Activated T-cell treated with anti-CD3 and anti-CD28 coated beads, Interleukin-2, amount 50 U/mL, for 24 hours (primary cell): ENCODE results near the gene C9orf50.
"Not testable (repeated sequence)": the region's sequence is repeated elsewhere in the genome, so short reads cannot be mapped to it uniquely, and the experiment has no call there.

Source experiments
- DNase-seq: peaks from one replicate; pipeline ENCODE4 v3.0.0-alpha.2; 2020
- H3K27ac Mint-ChIP-seq: 2 replicates; pipeline ENCODE4 v1.8.0; 2020; ENCODE audit warnings: mild to moderate bottlenecking, mixed read lengths
- H3K27me3 Mint-ChIP-seq: 2 replicates; pipeline ENCODE4 v1.8.0; 2020; ENCODE audit warnings: mixed read lengths
- H3K36me3 Mint-ChIP-seq: 2 replicates; pipeline ENCODE4 v1.8.0; 2020; ENCODE audit warnings: low read depth, mixed read lengths
- H3K4me1 Mint-ChIP-seq: 2 replicates; pipeline ENCODE4 v1.8.0; 2020; ENCODE audit warnings: low read depth, mixed read lengths
- H3K4me3 Mint-ChIP-seq: 2 replicates; pipeline ENCODE4 v1.8.0; 2020; ENCODE audit warnings: mild to moderate bottlenecking, moderate library complexity, mixed read lengths
- H3K9me3 Mint-ChIP-seq: 2 replicates; pipeline ENCODE4 v1.8.0; 2020; ENCODE audit warnings: mixed read lengths

C9orf50 gene

DNA sequence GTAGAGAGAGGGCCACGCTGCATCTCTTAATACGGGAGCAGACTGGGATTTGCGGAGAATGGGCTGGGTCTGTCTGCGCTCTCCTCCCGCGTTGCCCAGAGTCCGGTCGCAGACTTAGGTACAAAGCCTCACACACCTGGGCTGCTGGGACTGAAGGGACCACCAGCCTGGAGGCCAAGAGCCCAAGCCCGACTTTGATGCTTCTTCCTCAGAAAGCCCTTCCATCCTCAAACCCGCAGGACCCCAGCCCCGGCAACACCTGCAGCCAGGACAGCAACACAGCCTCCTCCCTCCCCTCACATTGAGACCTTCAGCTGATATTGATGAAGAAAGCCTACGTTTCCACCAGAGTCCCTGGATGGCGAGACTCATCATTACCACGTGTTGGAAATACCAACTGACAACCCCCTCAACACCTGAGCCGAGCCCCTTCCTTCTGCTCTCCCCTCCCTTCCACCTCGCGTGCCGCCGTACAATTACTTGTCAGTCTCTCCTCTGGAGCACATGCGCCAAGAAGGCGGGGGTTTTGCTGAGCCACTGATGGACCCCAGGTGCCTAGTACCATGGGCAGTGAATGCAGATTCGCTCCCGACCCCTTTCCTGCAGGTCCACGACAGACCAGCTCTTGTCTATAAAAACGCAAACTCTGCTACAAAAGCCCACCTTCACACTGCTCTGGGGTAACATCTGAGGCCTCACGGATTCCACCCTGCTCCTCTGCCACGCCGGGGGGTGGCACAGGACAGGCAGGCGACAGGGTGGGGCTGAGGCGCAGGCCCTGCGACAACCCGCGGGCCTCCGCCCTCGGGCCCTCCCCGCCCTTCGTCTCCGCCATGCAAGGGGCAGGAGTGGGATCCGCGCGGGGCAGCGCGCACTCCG lies 20.2 kb upstream of the C9orf50 start:
- H3K27me3 Mint-ChIP-seq: no peaks in the 10 kb centered on the region
- H3K4me3 Mint-ChIP-seq: peak overlapping the region; percentile 87
- no peaks in the 10 kb centered on the region for H3K9me3 Mint-ChIP-seq
- H3K27ac Mint-ChIP-seq: peak overlapping the region; percentile 89
- H3K36me3 Mint-ChIP-seq: peaks cover 48% of the 10 kb centered on the region
- DNase-seq: no peak
- peaks cover 23% of the 10 kb centered on the region for H3K4me1 Mint-ChIP-seq

DNA sequence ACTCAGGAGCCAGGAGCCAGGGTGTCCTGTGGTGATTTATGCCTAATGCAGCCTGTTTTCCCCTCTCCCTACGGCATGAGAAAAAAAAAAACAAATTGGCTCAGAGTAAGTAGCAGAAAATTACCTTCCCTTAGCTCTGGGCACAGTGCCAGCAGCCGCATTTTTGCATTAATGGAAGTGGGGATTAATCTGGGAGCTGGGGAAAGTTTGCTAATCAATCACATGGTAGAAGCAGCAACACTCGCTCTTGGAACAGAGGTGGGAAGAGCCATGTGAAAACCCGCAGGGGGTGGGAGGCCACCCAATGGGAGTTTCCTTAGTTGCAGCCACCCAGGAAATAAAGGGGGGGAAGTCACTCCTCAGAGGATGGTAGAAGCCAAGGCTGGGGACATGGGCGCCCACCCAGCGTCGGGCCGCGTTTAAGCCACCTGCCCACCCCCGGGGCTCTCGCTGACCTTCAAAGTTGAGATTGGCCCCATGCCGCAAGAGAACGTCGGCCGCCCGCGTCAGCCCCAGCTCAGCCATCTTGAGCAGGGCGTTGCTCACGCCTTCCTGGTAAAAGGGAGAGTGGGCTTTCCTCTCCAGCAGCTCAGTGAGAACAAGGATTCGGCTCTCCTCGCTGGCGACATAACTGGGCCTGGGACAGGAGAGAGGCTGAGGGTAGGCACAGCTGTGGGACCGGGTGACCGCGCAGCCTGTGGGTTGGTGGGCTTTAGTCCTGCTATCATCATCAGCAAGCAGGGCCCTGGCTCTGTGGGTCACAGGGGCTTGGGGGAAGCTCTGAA lies 19.4 kb upstream of the C9orf50 start:
- peak overlapping the region; percentile 89 for H3K27ac Mint-ChIP-seq
- no peak for DNase-seq
- H3K27me3 Mint-ChIP-seq: no peaks in the 10 kb centered on the region
- peaks cover 23% of the 10 kb centered on the region for H3K4me1 Mint-ChIP-seq
- H3K9me3 Mint-ChIP-seq: no peaks in the 10 kb centered on the region
- peak overlapping the region; percentile 87 for H3K4me3 Mint-ChIP-seq
- H3K36me3 Mint-ChIP-seq: peaks cover 55% of the 10 kb centered on the region

DNA sequence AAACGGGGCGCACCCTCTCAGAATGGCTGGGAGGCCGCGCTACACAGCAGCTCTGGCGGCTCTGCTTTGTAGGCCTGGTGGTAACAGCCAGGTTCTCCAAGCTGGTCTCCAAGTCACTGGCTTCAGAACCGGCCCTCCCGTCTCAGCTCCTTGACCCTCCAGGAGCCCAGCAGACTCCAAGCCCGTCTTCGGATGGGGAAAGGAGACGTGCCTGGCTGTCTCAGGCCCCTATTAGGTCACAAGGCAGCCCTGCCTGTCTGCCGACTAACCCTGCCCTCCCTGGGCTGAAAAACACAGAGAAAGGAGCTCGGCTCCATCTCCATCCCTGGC lies 18.8 kb upstream of the C9orf50 start:
- H3K4me1 Mint-ChIP-seq: peaks cover 23% of the 10 kb centered on the region
- H3K36me3 Mint-ChIP-seq: peaks cover 61% of the 10 kb centered on the region
- H3K27ac Mint-ChIP-seq: peak overlapping the region; percentile 89
- no peak for DNase-seq
- peak overlapping the region; percentile 87 for H3K4me3 Mint-ChIP-seq
- H3K27me3 Mint-ChIP-seq: no peaks in the 10 kb centered on the region
- H3K9me3 Mint-ChIP-seq: no peaks in the 10 kb centered on the region

DNA sequence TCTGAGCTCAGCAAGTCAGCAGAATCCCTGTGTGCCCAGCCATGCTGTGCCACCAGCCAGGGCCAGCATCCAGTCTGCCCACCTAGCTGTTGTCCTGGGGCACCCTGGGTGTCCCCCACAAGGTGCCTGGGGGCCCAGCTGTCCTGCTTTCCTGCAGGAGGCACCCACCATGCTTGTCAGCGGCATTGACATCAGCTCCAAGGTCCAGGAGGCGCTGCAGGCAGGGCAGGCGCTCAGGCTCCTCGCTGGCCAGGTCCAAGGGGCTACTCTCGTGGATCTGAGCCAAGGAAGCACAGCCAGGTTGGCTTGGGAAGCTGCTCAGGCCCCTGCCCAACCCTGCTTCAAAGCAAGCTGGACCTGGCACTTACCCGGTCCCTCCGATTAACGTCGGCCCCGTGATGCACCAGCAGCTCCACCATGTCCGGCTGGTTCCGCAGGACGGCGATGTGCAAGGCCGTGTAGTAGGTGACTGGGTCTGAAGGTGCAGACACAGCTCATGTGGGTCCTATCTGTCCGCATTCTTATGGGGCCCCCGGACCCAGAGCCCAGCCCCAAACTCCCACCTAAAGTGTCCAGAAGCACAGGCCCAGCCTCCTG lies 18.2 kb upstream of the C9orf50 start:
- peaks cover 66% of the 10 kb centered on the region for H3K36me3 Mint-ChIP-seq
- H3K27ac Mint-ChIP-seq: peak overlapping the region; percentile 68
- H3K9me3 Mint-ChIP-seq: no peaks in the 10 kb centered on the region
- no peak for DNase-seq
- H3K27me3 Mint-ChIP-seq: no peaks in the 10 kb centered on the region
- peaks cover 23% of the 10 kb centered on the region for H3K4me1 Mint-ChIP-seq
- no peak overlapping the region for H3K4me3 Mint-ChIP-seq

DNA sequence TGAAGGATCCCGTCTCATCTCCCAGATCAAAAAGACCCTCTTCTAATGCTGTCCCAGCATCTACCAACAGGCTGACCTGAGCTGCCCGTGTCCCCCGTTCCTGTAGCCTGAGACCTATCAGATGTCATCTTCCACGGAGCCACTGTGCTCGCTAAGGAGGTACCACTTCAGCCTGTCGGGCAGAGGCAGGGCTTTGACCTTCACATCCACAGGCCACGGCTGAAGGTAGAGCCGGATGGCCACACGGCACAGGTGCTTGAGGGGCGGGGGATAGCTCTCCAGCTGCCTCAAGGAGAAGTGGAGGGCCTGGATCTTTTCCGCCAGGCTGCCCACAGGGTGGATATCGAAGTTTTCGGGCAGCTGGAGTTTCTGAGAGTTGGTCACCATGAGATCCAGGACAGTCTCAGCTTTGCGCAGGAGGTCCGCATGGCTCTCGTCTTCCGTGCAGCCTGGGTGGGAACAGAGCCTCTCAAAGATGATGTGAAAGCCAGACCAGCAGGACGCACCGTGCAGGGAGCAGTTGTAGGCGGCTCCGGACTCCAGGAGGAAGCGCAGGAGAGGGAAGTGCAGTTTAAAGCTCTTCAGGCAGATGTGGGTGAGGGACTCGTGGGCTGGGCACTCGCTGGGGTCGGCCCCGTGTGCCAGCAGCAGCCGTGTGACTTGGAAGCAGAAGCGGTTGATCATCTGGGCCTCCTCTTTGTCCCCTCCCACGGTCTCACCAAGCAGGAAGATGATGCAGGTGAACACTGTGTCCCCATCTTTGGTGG lies 17.0 kb upstream of the C9orf50 start:
- H3K4me3 Mint-ChIP-seq: no peak overlapping the region
- H3K27ac Mint-ChIP-seq: peak overlapping the region; percentile 34
- peaks cover 79% of the 10 kb centered on the region for H3K36me3 Mint-ChIP-seq
- peaks cover 23% of the 10 kb centered on the region for H3K4me1 Mint-ChIP-seq
- H3K9me3 Mint-ChIP-seq: no peaks in the 10 kb centered on the region
- no peaks in the 10 kb centered on the region for H3K27me3 Mint-ChIP-seq
- DNase-seq: no peak

DNA sequence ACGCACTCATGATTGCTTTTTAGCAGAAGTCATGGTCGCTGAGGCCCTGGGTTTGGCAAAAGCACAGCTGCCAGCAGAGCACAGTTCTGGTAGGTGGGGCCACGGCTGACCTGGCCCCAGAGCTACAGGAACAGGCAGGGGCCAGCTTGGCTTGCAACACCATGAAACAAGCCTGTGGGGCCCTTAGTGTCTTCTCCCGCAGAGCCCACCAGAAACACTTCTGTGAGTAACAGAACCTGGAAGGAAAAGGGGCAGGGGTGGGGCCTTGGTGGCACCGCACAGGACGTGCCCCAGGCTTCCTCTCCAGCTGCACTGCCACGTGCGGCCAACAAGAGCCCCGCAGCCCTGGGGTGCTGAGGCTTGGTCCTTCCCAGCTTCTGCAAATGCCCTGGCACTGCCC lies 16.2 kb upstream of the C9orf50 start:
- no peaks in the 10 kb centered on the region for H3K9me3 Mint-ChIP-seq
- DNase-seq: no peak
- no peaks in the 10 kb centered on the region for H3K27me3 Mint-ChIP-seq
- no peak overlapping the region for H3K4me3 Mint-ChIP-seq
- peak overlapping the region; percentile 34 for H3K27ac Mint-ChIP-seq
- H3K36me3 Mint-ChIP-seq: peaks cover 86% of the 10 kb centered on the region
- peaks cover 27% of the 10 kb centered on the region for H3K4me1 Mint-ChIP-seq

DNA sequence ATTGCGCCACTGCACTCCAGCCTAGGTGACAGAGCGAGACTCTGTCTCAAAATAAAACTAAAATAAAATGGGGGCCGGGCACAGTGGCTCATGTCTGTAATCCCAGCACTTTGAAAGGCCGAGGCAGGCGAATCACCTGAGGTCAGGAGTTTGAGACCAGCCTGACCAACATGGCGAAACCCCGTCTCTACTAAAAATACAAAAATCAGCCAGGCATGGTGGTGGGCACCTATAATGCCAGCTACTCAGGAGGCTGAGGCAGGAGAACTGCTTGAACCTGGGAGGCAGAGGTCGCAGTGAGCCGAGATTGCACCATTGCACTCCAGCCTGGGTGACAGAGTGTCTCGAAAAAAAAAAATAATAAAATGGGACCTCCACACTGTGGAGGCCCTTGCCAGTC lies 15.4 kb upstream of the C9orf50 start:
- peaks cover 93% of the 10 kb centered on the region for H3K36me3 Mint-ChIP-seq
- DNase-seq: not testable (repeated sequence)

DNA sequence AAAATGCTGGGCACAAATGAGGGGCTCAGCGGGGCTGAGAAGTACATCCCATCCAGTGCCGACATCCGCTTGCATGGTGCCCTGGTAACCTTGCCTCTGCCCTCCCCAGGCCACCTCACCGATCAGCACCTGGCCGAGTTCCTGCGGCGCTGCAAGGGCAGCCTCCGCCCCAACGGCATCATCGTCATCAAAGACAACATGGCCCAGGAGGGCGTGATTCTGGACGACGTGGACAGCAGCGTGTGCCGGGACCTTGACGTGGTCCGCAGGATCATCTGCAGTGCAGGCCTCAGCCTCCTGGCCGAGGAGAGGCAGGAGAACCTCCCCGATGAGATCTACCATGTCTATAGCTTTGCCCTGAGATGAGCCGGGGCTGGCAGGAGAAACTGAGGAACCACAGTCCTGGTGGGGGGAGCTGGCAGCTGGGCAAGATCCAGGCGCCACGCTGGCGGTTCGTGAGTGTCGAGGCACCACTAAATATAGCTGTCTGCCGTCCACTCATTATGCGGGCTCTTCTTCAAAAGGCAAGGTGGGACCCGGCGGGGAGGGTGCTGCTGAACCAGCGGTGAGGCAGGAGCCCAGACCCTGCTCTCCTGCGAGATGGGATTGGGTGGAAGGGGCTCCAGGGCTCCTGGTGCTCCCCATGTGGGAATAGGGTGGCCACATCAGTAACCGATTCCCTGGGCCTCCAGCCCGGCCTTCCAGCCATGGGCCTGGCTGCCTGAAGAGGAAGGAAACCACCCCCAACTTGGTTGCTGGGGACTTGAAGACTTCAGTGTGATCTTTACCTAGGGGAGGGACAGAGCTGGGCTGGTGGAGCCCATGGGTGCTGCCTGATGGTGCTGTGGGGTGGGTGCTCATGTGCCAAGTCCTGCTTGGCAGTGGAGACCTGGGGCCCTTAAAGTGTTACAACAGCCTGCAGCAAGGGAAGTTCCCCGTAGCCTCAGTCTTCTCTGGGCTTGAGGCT lies 14.5 kb upstream of the C9orf50 start:
- H3K4me3 Mint-ChIP-seq: no peak overlapping the region
- peak overlapping the region; percentile 57 for H3K27ac Mint-ChIP-seq
- no peaks in the 10 kb centered on the region for H3K27me3 Mint-ChIP-seq
- no peaks in the 10 kb centered on the region for H3K9me3 Mint-ChIP-seq
- H3K4me1 Mint-ChIP-seq: peaks cover 34% of the 10 kb centered on the region
- DNase-seq: no peak
- peaks cover 94% of the 10 kb centered on the region for H3K36me3 Mint-ChIP-seq

More for the DNA sequence above, 15.4 kb upstream of the C9orf50 start:
- not testable (repeated sequence) for H3K4me3 Mint-ChIP-seq, H3K9me3 Mint-ChIP-seq, H3K27me3 Mint-ChIP-seq, H3K27ac Mint-ChIP-seq
- peaks cover 34% of the 10 kb centered on the region for H3K4me1 Mint-ChIP-seq

DNA sequence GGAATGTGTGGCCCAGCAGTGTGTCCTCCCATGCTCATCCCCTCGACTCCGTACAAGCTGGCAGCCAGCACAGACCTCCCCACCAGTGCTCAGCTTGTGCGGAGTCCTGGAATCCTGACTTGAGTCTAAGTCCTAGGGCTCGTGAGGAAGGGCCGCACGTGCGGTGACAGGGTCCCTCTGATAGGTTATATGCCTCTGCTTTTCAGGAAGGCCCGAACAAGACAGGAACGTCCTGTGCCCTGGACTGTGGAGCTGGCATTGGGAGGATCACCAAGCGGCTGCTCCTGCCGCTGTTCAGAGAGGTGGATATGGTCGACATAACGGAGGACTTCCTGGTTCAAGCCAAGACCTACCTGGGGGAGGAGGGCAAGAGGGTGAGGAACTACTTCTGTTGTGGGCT lies 12.9 kb upstream of the C9orf50 start:
- Mint-ChIP-seq H3K27ac (peak overlapping the region; percentile 75), H3K36me3 (peaks cover 97% of the 10 kb centered on the region), H3K9me3 (no peaks in the 10 kb centered on the region), H3K4me3 (no peak overlapping the region), H3K27me3 (no peaks in the 10 kb centered on the region), H3K4me1 (peaks cover 40% of the 10 kb centered on the region)
- no peak for DNase-seq

DNA sequence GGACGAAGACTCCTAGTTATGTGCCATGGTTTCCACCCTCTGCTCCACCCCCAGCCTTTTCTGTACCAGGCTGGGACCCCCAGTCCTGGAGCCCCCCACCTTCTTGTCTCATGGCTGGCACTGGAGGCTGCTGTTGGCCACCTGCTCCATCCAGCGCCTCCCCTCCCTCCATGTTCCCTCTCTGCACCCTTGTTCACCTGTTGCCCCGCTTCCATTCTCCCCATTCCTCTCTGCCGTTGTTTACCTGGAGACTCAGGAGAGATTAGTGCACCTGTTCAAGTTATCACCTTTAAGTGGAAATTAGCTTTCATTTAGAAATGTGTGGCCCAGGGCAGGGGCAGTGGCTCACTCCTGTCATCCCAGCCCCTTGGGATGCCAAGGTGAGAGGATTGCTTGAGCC lies 12.3 kb upstream of the C9orf50 start:
- H3K9me3 Mint-ChIP-seq: no peaks in the 10 kb centered on the region
- H3K4me1 Mint-ChIP-seq: peaks cover 47% of the 10 kb centered on the region
- peaks cover 97% of the 10 kb centered on the region for H3K36me3 Mint-ChIP-seq
- no peaks in the 10 kb centered on the region for H3K27me3 Mint-ChIP-seq
- DNase-seq: no peak
- peak overlapping the region; percentile 75 for H3K27ac Mint-ChIP-seq
- H3K4me3 Mint-ChIP-seq: no peak overlapping the region

DNA sequence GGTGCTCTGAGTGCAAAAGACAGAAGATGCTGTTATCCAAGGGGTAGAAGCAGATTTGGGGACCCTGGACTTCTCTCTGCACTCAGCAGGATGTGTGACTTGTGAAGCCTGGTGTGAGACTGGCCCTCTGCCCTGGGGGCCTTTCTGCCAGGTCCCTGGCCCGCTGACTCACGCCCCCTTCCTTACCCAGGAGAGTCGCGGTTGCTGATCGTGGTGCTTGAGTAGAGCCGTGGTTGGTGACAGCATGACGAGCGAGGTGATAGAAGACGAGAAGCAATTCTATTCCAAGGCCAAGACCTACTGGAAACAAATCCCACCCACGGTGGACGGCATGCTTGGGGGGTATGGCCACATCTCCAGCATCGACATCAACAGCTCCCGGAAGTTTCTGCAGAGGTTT lies 11.6 kb upstream of the C9orf50 start:
- Mint-ChIP-seq H3K4me3 (no peak overlapping the region), H3K27me3 (no peaks in the 10 kb centered on the region), H3K27ac (peak overlapping the region; percentile 75), H3K4me1 (peaks cover 53% of the 10 kb centered on the region), H3K36me3 (peaks cover 97% of the 10 kb centered on the region), H3K9me3 (no peaks in the 10 kb centered on the region)
- DNase-seq: no peak

DNA sequence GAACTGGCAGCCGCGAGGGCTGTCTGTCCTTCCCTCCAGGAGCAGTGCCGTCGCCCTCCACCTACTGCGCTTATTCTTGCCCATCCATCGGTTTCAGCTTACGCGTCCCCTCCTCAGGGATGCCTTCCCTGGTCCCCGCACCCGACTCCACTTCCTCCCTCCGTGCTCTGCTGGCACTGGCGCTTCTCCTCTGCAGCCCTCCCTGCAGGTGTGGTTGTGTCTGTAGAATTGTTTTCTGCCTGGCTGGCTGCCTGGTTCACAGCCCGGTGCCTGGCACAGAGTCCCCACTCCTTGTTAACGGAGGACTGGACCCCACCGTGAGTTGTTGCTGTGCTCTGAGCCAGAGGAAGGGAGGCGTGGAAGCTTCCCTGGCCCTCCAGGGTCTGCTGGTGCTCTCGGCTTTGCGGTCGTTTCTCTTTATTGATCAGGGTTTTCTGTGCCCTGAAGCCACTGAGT lies 10.8 kb upstream of the C9orf50 start:
- DNase-seq: no peak
- Mint-ChIP-seq H3K4me3 (no peak overlapping the region), H3K27ac (peak overlapping the region; percentile 75), H3K36me3 (peaks cover 97% of the 10 kb centered on the region), H3K27me3 (no peaks in the 10 kb centered on the region), H3K4me1 (peaks cover 60% of the 10 kb centered on the region), H3K9me3 (no peaks in the 10 kb centered on the region)

DNA sequence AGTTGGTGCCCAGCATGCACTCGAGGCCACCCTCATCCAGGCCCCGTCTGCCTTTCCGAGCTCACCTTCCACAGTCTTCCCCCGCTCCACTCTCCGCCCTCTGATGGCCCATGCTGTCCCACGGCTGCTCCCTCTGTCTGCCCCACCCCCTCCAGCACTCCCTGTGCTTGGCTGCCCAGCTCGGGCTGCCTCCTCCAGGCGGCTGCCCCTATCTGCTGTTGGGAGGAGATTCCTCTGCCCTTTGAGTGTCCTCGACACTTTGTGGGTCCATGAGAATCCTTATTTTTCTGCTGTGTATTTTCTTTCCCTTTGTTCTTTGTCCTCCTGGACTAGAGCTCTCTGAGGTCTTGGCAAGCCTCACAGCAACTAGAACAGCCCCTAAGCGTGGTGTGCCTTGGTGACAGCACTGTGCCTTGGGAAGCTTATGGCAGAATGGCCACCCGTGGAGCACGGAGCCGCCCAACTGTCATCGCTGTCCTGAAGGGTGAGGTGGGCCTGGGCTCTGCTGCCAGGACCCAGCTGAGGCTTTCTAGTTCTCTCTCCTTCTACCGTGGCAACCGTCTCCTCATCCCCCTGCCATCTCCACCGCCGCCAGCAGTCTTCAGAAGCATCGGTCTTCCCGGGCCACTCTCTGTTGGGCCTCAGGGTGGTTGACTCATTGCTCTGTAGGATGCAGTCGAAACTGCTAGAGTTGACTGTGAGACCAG lies 10.2 kb upstream of the C9orf50 start:
- Mint-ChIP-seq H3K4me3 (no peak overlapping the region), H3K4me1 (peaks cover 60% of the 10 kb centered on the region)
- DNase-seq: no peak

More for the DNA sequence above, 10.2 kb upstream of the C9orf50 start:
- no peaks in the 10 kb centered on the region for H3K9me3 Mint-ChIP-seq
- peaks cover 98% of the 10 kb centered on the region for H3K36me3 Mint-ChIP-seq
- H3K27ac Mint-ChIP-seq: peak overlapping the region; percentile 75
- no peaks in the 10 kb centered on the region for H3K27me3 Mint-ChIP-seq
